ENCODE measurements around the gene HCK.

DNA sequence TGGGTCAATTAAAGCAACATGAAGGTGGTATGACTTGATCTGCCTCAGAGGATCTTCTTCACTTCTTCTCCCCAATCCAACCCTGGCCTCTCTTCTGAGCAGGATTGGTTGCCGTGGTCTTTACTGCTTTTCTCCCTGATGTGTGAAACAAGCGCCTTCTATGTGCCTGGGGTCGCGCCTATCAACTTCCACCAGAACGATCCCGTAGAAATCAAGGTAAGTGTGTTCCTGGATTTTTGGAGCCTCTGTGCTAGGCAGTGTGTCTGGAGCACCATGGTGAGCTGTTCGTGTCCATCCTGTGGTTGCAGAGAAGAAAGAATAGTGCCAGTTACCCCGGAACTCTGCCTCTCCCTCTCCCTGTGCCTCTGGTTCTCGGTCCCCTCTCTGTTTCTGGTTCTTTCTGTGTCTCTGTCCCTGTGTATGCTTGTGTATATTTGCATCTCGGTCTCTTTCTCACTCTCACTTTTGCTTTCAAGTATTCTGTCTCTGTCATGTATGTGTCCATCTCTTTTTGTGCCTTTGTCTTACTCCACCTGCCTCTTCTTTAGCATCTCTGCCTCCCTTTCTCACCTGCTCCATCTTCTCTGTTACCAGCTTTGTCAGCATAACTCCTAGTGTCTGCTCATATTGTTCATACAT lies 81.0 kb downstream of the HCK start:
- TF ChIP-seq ATF6 (CRISPR knock-in tag; IDR thresholded peaks at IDR 0.05) (no peak), JUN (CRISPR knock-in tag; IDR thresholded peaks at IDR 0.05) (no peak), SP1 (CRISPR knock-in tag; conservative IDR thresholded peaks at IDR 0.05) (no peak), ETV6 (CRISPR knock-in tag; IDR thresholded peaks at IDR 0.05) (no peak), KAT7 (CRISPR knock-in tag; IDR thresholded peaks at IDR 0.05; ENCODE audit: borderline replicate concordance) (no peak), CTCF (IDR thresholded peaks at IDR 0.05) (no peak), ATF3 (CRISPR knock-in tag; conservative IDR thresholded peaks at IDR 0.05) (no peak), GRHL2 (CRISPR knock-in tag; IDR thresholded peaks at IDR 0.05; ENCODE audit: insufficient replicate concordance, severe bottlenecking) (no peak), TCF7 (CRISPR knock-in tag; IDR thresholded peaks at IDR 0.05; ENCODE audit: low read depth) (no peak), RELA (CRISPR knock-in tag; IDR thresholded peaks at IDR 0.05; ENCODE audit: borderline replicate concordance) (no peak), ELF4 (CRISPR knock-in tag; IDR thresholded peaks at IDR 0.05; ENCODE audit: low read depth) (no peak), NFYB (CRISPR knock-in tag; conservative IDR thresholded peaks at IDR 0.05; ENCODE audit: low read depth) (no peak)
- TF ChIP-seq, protein P1, sequence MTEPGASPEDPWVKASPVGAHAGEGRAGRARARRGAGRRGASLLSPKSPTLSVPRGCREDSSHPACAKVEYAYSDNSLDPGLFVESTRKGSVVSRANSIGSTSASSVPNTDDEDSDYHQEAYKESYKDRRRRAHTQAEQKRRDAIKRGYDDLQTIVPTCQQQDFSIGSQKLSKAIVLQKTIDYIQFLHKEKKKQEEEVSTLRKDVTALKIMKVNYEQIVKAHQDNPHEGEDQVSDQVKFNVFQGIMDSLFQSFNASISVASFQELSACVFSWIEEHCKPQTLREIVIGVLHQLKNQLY (CRISPR knock-in tag; IDR thresholded peaks at IDR 0.05): no peak

Measured in WTC11 (cell line).